HEK293 (cell line): Measurements from ENCODE around the gene VANGL2.

Source experiments
- CTCF ChIA-PET: fragments of 350-600 bp; formaldehyde crosslinking; extraction: SDS; loops from one replicate; lab custom pipeline; 2021; ENCODE audit warnings: antibody characterized with exemption; lab: Yijun Ruan, JAX
- POLR2A ChIA-PET: fragments of 300-600 bp; formaldehyde crosslinking; extraction: SDS; loops from one replicate; lab custom pipeline; 2020; ENCODE audit warnings: antibody characterized with exemption, inconsistent platforms; lab: Yijun Ruan, JAX
- H3K27ac ChIP-seq: fragments of 200-500 bp; sonication (Bioruptor generic); 2 replicates; pipeline ENCODE4 v1.5.1; 2014; ENCODE audit warnings: low read depth, low read length, control low read depth, inconsistent platforms; ENCODE audit errors: extremely low read depth
- H3K36me3 ChIP-seq, 2 experiments: fragments of 200-500 bp in 1 of 2; sonication (Bioruptor generic) in 1 of 2; 1 replicate in 1 of 2; 2 replicates in 1 of 2; pipeline ENCODE4 v1.5.1; 2014 to 2017; ENCODE audit warnings: inconsistent platforms in 2 of 2, low read length in 2 of 2; ENCODE audit not compliant: control insufficient read depth in 2 of 2, insufficient read depth in 1 of 2
- H3K4me1 ChIP-seq: fragments of 200-500 bp; sonication (Bioruptor generic); 2 replicates; pipeline ENCODE4 v1.5.1; 2014; ENCODE audit warnings: mild to moderate bottlenecking, low read length, inconsistent platforms; ENCODE audit not compliant: control insufficient read depth, insufficient read depth
- H3K4me3 ChIP-seq: 2 replicates; pipeline ENCODE4 v1.5.1; 2011; ENCODE audit warnings: low read depth, mild to moderate bottlenecking, control low read depth, low read length, moderate library complexity
- H3K9me3 ChIP-seq: fragments of 200-500 bp; sonication (Bioruptor generic); 2 replicates; pipeline ENCODE4 v1.5.1; 2014; ENCODE audit warnings: low read depth, low read length, inconsistent platforms; ENCODE audit not compliant: control insufficient read depth, insufficient read depth
- GLI2 ChIP-seq: fragments of 450-650 bp; formaldehyde crosslinking; IDR thresholded peaks from 2 replicates; pipeline ENCODE4; 2017; ENCODE audit warnings: missing biosample characterization, missing genetic modification characterization, low read depth, borderline replicate concordance
- KLF8 ChIP-seq: fragments of 450-650 bp; formaldehyde crosslinking; IDR thresholded peaks from 2 replicates; pipeline ENCODE4 v1.5.1; 2016; ENCODE audit warnings: missing biosample characterization, missing genetic modification characterization
- MEIS1 ChIP-seq: sonication (generic); formaldehyde crosslinking; IDR thresholded peaks from 2 replicates; pipeline ENCODE4 v1.8.1; 2022; ENCODE audit warnings: missing genetic modification reagents, mild to moderate bottlenecking, borderline replicate concordance
- SETDB1 ChIP-seq: IDR thresholded peaks from one replicate; pipeline ENCODE4 v1.6.1; 2017; ENCODE audit warnings: mild to moderate bottlenecking, low read length, moderate library complexity, mixed read lengths; ENCODE audit not compliant: insufficient read length
- SP7 ChIP-seq: fragments of 450-650 bp; formaldehyde crosslinking; IDR thresholded peaks from 2 replicates; pipeline ENCODE4 v1.5.1; 2016; ENCODE audit warnings: missing biosample characterization, missing genetic modification characterization
- TCF7L2 ChIP-seq: IDR thresholded peaks from 2 replicates; pipeline ENCODE4 v1.6.1; 2011; ENCODE audit warnings: low read depth, mild to moderate bottlenecking, inconsistent platforms, low read length, moderate library complexity, borderline replicate concordance
- WT1 ChIP-seq: fragments of 450-650 bp; formaldehyde crosslinking; IDR thresholded peaks from 2 replicates; pipeline ENCODE4 v1.5.1; 2016; ENCODE audit warnings: missing biosample characterization, missing genetic modification characterization
- ZFHX2 ChIP-seq: fragments of 450-650 bp; formaldehyde crosslinking; conservative IDR thresholded peaks from 2 replicates; pipeline ENCODE4 v1.5.1; 2016; ENCODE audit warnings: missing biosample characterization, missing genetic modification characterization
- ZFP69B ChIP-seq: fragments of 450-650 bp; formaldehyde crosslinking; IDR thresholded peaks from 2 replicates; pipeline ENCODE4 v1.5.1; 2016; ENCODE audit warnings: missing biosample characterization, missing genetic modification characterization
- ZNF132 ChIP-seq: fragments of 450-650 bp; formaldehyde crosslinking; IDR thresholded peaks from 2 replicates; pipeline ENCODE4 v1.5.1; 2017; ENCODE audit warnings: missing biosample characterization, missing genetic modification characterization, borderline replicate concordance
- ZNF155 ChIP-seq: fragments of 450-650 bp; formaldehyde crosslinking; IDR thresholded peaks from 2 replicates; pipeline ENCODE4 v1.5.1; 2016; ENCODE audit warnings: missing biosample characterization, missing genetic modification characterization
- ZNF311 ChIP-seq: fragments of 450-650 bp; formaldehyde crosslinking; IDR thresholded peaks from 2 replicates; pipeline ENCODE4 v1.5.1; 2017; ENCODE audit warnings: missing biosample characterization, missing genetic modification characterization, borderline replicate concordance
- ZNF350 ChIP-seq: fragments of 450-650 bp; formaldehyde crosslinking; IDR thresholded peaks from 2 replicates; pipeline ENCODE4 v1.5.0; 2017; ENCODE audit warnings: missing biosample characterization, mild to moderate bottlenecking, missing genetic modification characterization
- ZNF416 ChIP-seq: fragments of 450-650 bp; formaldehyde crosslinking; IDR thresholded peaks from 2 replicates; pipeline ENCODE4 v1.5.1; 2016; ENCODE audit warnings: missing biosample characterization, missing genetic modification characterization
- ZNF423 ChIP-seq: fragments of 450-650 bp; formaldehyde crosslinking; IDR thresholded peaks from 2 replicates; pipeline ENCODE4 v1.5.1; 2016; ENCODE audit warnings: missing biosample characterization, missing genetic modification characterization
- ZNF510 ChIP-seq: fragments of 450-650 bp; formaldehyde crosslinking; IDR thresholded peaks from 2 replicates; pipeline ENCODE4 v1.5.1; 2018; ENCODE audit warnings: mild to moderate bottlenecking, missing genetic modification characterization, missing biosample characterization; ENCODE audit not compliant: insufficient replicate concordance
- ZNF791 ChIP-seq: fragments of 450-650 bp; formaldehyde crosslinking; IDR thresholded peaks from 2 replicates; pipeline ENCODE4 v1.5.1; 2016; ENCODE audit warnings: missing biosample characterization, missing genetic modification characterization
- ZNF837 ChIP-seq: fragments of 450-650 bp; formaldehyde crosslinking; IDR thresholded peaks from 2 replicates; pipeline ENCODE4 v1.5.1; 2016; ENCODE audit warnings: missing biosample characterization, missing genetic modification characterization
- TF ChIP-seq, protein P1 (sequence below): fragments of 450-650 bp; IDR thresholded peaks from 2 replicates; pipeline ENCODE4 v1.5.1; 2018; ENCODE audit warnings: missing biosample characterization, missing genetic modification characterization
- TF ChIP-seq, protein P2 (sequence below): fragments of 450-650 bp; formaldehyde crosslinking; IDR thresholded peaks from 2 replicates; pipeline ENCODE4 v1.5.1; 2016; ENCODE audit warnings: missing biosample characterization, missing genetic modification characterization
- TF ChIP-seq, protein P3 (sequence below): fragments of 450-650 bp; formaldehyde crosslinking; IDR thresholded peaks from 2 replicates; pipeline ENCODE4 v1.5.1; 2017; ENCODE audit warnings: missing biosample characterization, missing genetic modification characterization

VANGL2 gene

DNA sequence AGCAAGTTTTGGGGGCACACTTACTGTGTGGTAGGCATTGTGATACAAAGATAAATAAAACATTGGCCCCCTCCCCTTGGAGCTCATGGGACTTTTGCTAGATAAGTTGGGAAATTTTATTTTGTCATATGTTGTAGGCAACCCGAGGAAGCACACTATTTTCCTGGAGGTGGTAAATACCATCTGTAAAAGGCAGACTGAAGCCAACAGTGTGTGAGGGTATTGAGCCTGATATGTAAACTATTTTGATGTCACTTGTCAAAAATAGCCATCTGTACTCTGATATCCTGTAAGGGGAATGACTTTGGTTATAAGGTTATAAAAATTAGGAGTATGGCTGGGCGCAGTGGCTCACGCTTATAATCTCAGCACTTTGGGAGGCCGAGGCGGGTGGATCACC, 30.6 kb downstream of the VANGL2 start:
- TF ChIP-seq ZNF311 (tag by site-specific recombination) = no peak
- no peak for TF ChIP-seq ZFP69B
- TF ChIP-seq ZNF350 = no peak
- no peak for TF ChIP-seq ZFHX2 (tag by site-specific recombination)
- no peak for TF ChIP-seq ZNF837
- no peak for TF ChIP-seq ZNF416
- TF ChIP-seq, protein P1, sequence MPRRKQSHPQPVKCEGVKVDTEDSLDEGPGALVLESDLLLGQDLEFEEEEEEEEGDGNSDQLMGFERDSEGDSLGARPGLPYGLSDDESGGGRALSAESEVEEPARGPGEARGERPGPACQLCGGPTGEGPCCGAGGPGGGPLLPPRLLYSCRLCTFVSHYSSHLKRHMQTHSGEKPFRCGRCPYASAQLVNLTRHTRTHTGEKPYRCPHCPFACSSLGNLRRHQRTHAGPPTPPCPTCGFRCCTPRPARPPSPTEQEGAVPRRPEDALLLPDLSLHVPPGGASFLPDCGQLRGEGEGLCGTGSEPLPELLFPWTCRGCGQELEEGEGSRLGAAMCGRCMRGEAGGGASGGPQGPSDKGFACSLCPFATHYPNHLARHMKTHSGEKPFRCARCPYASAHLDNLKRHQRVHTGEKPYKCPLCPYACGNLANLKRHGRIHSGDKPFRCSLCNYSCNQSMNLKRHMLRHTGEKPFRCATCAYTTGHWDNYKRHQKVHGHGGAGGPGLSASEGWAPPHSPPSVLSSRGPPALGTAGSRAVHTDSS (tag by site-specific recombination) = no peak
- TF ChIP-seq SETDB1 = no peak
- no peak for TF ChIP-seq KLF8 (tag by site-specific recombination)
- no peak for TF ChIP-seq ZNF791 (tag by site-specific recombination)
- no peak for TF ChIP-seq TCF7L2
- TF ChIP-seq SP7 (tag by site-specific recombination) = no peak
- no peak for TF ChIP-seq ZNF132 (tag by site-specific recombination)
- TF ChIP-seq, all 188 proteins: peak for 0
- Histone ChIP-seq H3K27ac (no peak overlapping the region), H3K9me3 (no peaks in the 10 kb centered on the region), H3K4me3 (no peak overlapping the region), H3K4me1 (no peaks in the 10 kb centered on the region), H3K36me3 (peaks cover 0 to 20% of the 10 kb centered on the region in 2 experiments; a peak in 1 of 3 replicates)
- CTCF ChIA-PET = interaction anchor here (0.6 to 1.7 kb wide), 3 partner anchors 10 to 176 kb away, joined by 3 to 5 read pairs (median 5); no protein-coding TSS in a partner anchor
- POLR2A ChIA-PET = no interaction called here

DNA sequence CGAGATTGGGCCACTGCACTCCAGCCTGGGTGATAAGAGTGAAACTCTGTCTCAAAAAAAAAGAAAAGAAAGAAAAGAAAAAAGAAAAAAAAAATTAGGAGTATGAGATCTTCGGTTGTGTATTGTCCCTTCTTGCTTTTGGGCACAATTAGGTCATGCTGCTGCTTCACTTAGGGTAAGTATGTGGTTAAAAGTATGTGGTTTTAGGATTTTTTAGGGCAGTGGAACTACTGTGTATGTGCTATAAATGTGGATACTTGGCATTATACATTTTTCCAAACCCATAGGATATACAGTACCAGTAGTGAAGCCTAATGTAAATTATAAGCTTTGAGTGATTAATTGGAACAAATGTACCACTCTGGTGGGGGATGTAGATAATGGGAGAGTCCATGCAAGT, 31.2 kb downstream of the VANGL2 start:
- peaks cover 0 to 14% of the 10 kb centered on the region in 2 experiments; a peak in 1 of 3 replicates for H3K36me3 ChIP-seq
- TF ChIP-seq ZNF510 (tag by site-specific recombination) = no peak
- no peak for TF ChIP-seq ZNF155 (tag by site-specific recombination)
- TF ChIP-seq TCF7L2 = no peak
- no peak for TF ChIP-seq ZNF423 (tag by site-specific recombination)
- no peak for TF ChIP-seq GLI2
- TF ChIP-seq MEIS1 (CRISPR knock-in tag) = no peak
- TF ChIP-seq, all 188 proteins: peak for 0
- Histone ChIP-seq H3K27ac (no peak overlapping the region), H3K9me3 (no peaks in the 10 kb centered on the region), H3K4me1 (no peaks in the 10 kb centered on the region), H3K4me3 (no peak overlapping the region)
- ChIA-PET POLR2A (no interaction called here), CTCF (interaction anchor here (1.7 kb wide), 1 partner anchor 175 kb away, joined by 5 read pairs; no protein-coding TSS in a partner anchor)

DNA sequence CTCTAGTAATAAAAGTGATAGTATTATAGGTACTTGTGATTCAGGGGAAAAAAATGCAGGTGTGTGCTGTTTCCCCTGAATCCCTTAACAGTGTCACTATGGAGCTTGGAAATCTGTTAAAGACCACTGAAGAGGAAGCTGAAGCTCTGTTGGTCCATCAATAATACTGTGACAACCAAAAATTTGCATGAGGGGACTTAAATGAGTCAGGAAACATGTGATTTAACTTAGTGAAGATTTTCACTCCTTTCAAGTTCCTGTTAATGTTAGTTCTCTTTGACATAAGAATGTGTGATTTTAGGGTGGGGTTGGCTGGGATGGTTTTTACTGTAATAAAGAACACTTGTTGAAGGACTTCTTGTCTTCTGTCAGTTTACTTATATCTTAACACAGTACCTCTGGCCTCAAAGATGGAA, 32.0 kb downstream of the VANGL2 start:
- no peaks in the 10 kb centered on the region for H3K9me3 ChIP-seq
- POLR2A ChIA-PET = interaction anchor here (0.6 kb wide), 1 partner anchor 26 kb away, joined by 6 read pairs; no protein-coding TSS in a partner anchor
- TF ChIP-seq, protein P2, sequence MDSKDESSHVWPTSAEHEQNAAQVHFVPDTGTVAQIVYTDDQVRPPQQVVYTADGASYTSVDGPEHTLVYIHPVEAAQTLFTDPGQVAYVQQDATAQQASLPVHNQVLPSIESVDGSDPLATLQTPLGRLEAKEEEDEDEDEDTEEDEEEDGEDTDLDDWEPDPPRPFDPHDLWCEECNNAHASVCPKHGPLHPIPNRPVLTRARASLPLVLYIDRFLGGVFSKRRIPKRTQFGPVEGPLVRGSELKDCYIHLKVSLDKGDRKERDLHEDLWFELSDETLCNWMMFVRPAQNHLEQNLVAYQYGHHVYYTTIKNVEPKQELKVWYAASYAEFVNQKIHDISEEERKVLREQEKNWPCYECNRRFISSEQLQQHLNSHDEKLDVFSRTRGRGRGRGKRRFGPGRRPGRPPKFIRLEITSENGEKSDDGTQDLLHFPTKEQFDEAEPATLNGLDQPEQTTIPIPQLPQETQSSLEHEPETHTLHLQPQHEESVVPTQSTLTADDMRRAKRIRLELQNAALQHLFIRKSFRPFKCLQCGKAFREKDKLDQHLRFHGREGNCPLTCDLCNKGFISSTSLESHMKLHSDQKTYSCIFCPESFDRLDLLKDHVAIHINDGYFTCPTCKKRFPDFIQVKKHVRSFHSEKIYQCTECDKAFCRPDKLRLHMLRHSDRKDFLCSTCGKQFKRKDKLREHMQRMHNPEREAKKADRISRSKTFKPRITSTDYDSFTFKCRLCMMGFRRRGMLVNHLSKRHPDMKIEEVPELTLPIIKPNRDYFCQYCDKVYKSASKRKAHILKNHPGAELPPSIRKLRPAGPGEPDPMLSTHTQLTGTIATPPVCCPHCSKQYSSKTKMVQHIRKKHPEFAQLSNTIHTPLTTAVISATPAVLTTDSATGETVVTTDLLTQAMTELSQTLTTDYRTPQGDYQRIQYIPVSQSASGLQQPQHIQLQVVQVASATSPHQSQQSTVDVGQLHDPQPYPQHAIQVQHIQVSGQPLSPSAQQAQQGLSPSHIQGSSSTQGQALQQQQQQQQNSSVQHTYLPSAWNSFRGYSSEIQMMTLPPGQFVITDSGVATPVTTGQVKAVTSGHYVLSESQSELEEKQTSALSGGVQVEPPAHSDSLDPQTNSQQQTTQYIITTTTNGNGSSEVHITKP (tag by site-specific recombination) = no peak
- no peak for TF ChIP-seq WT1
- TF ChIP-seq, protein P3, sequence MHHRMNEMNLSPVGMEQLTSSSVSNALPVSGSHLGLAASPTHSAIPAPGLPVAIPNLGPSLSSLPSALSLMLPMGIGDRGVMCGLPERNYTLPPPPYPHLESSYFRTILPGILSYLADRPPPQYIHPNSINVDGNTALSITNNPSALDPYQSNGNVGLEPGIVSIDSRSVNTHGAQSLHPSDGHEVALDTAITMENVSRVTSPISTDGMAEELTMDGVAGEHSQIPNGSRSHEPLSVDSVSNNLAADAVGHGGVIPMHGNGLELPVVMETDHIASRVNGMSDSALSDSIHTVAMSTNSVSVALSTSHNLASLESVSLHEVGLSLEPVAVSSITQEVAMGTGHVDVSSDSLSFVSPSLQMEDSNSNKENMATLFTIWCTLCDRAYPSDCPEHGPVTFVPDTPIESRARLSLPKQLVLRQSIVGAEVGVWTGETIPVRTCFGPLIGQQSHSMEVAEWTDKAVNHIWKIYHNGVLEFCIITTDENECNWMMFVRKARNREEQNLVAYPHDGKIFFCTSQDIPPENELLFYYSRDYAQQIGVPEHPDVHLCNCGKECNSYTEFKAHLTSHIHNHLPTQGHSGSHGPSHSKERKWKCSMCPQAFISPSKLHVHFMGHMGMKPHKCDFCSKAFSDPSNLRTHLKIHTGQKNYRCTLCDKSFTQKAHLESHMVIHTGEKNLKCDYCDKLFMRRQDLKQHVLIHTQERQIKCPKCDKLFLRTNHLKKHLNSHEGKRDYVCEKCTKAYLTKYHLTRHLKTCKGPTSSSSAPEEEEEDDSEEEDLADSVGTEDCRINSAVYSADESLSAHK (tag by site-specific recombination) = no peak

More for the DNA sequence above, 32.0 kb downstream of the VANGL2 start:
- Histone ChIP-seq H3K4me3 (no peak overlapping the region), H3K27ac (no peak overlapping the region), H3K4me1 (no peaks in the 10 kb centered on the region), H3K36me3 (peaks cover 0 to 8% of the 10 kb centered on the region in 2 experiments; a peak in 1 of 3 replicates)
- CTCF ChIA-PET = interaction anchor here (0.7 to 1.3 kb wide), 2 partner anchors 9 to 180 kb away, joined by 3 read pairs; no protein-coding TSS in a partner anchor
